GM23248 (cell line): ENCODE measurements around the gene MPDU1. TPM values are rescaled to one million over a fixed set of nuclear protein-coding genes. Genes with fewer than 3 reads are reported as not detected.
"Not testable (repeated sequence)": the region's sequence is repeated elsewhere in the genome, so short reads cannot be mapped to it uniquely, and the experiment has no call there.

Experiments used
- DNase-seq: peaks from one replicate; pipeline ENCODE4 v3.0.0-alpha.2; 2015
- H2AFZ ChIP-seq: fragments of 200-600 bp; sonication (generic); 2 replicates; pipeline ENCODE4 v1.6.1; 2016; ENCODE audit warnings: antibody characterized with exemption
- H3F3A ChIP-seq: fragments of 200-600 bp; sonication (generic); 2 replicates; pipeline ENCODE4 v1.6.1; 2016; ENCODE audit warnings: mild to moderate bottlenecking, antibody characterized with exemption, mixed run types; ENCODE audit not compliant: insufficient read depth
- H3K27ac ChIP-seq: fragments of 200-600 bp; sonication (generic); 2 replicates; pipeline ENCODE4 v1.5.1; 2016; ENCODE audit warnings: mild to moderate bottlenecking
- H3K27me3 ChIP-seq: fragments of 200-600 bp; sonication (generic); replicated peaks from 2 replicates; pipeline ENCODE4 v1.6.1; 2016; ENCODE audit warnings: mild to moderate bottlenecking; ENCODE audit not compliant: insufficient read depth
- H3K36me3 ChIP-seq: fragments of 200-600 bp; sonication (generic); 2 replicates; pipeline ENCODE4 v1.6.1; 2016; ENCODE audit warnings: low read depth, mild to moderate bottlenecking
- H3K4me1 ChIP-seq: fragments of 200-600 bp; sonication (generic); 2 replicates; pipeline ENCODE4 v1.6.1; 2016; ENCODE audit warnings: mild to moderate bottlenecking; ENCODE audit not compliant: insufficient read depth
- H3K4me2 ChIP-seq: fragments of 200-600 bp; sonication (generic); one replicate; pipeline ENCODE4 v1.6.1; 2016; ENCODE audit warnings: mild to moderate bottlenecking; ENCODE audit not compliant: unreplicated experiment
- H3K4me3 ChIP-seq: fragments of 200-600 bp; sonication (generic); 2 replicates; pipeline ENCODE4 v1.5.1; 2016; ENCODE audit warnings: mild to moderate bottlenecking
- H3K79me2 ChIP-seq: fragments of 200-600 bp; sonication (generic); 2 replicates; pipeline ENCODE4 v1.6.1; 2016; ENCODE audit warnings: mild to moderate bottlenecking; ENCODE audit not compliant: insufficient read depth
- H3K9ac ChIP-seq: fragments of 200-600 bp; sonication (generic); 2 replicates; pipeline ENCODE4 v1.6.1; 2016; ENCODE audit warnings: mild to moderate bottlenecking
- H3K9me2 ChIP-seq: fragments of 200-600 bp; sonication (generic); 2 replicates; pipeline ENCODE4 v1.6.1; 2016; ENCODE audit warnings: mixed run types, mild to moderate bottlenecking, moderate library complexity; ENCODE audit not compliant: insufficient read depth
- H3K9me3 ChIP-seq: fragments of 200-600 bp; sonication (generic); one replicate; pipeline ENCODE4 v1.6.1; 2017; ENCODE audit warnings: low read depth
- H4K20me1 ChIP-seq: fragments of 200-600 bp; sonication (generic); 2 replicates; pipeline ENCODE4 v1.6.0; 2016; ENCODE audit not compliant: insufficient read depth
- EZH2 ChIP-seq: fragments of 200-600 bp; sonication (generic); IDR thresholded peaks from 2 replicates; pipeline ENCODE4 v1.6.1; 2018; ENCODE audit warnings: antibody characterized with exemption, mild to moderate bottlenecking; ENCODE audit not compliant: insufficient read depth, poor library complexity, severe bottlenecking
- EZH2phosphoT487 ChIP-seq: fragments of 200-600 bp; sonication (generic); IDR thresholded peaks from 2 replicates; pipeline ENCODE4 v1.6.1; 2018; ENCODE audit warnings: antibody characterized with exemption, moderate library complexity, mild to moderate bottlenecking, low read depth; ENCODE audit not compliant: insufficient read depth
- WGBS, 2 experiments: methylation state at CpG; one replicate each; pipeline ENCODE4 v1.1.6; 2015 to 2017; ENCODE audit warnings: low lambda C conversion rate in 2 of 2, low coverage in 1 of 2; ENCODE audit errors: missing lambda C conversion rate in 2 of 2; 5-methylcytosine and 5-hydroxymethylcytosine counted together
- in situ Hi-C: fragments of 300-500 bp; cut with MboI; formaldehyde crosslinking; loops from 2 replicates; pipeline ENCODE4 v1.15.0; 2020
- polyA plus RNA-seq: library from polyadenylated mRNA; unstranded; fragments of >200 nt; fragmentation: Nextera tagmentation; extraction: Ambion mirVana; gene quantifications from 2 replicates; pipeline ENCODE4 v1.2.1, GENCODE V29; 2016
- total RNA-seq: library from RNA; depleted of rRNA; stranded (reverse); fragments of >200 nt; shearing (Covaris generic); gene quantifications from 2 replicates; pipeline ENCODE4 v1.2.3, GENCODE V29; 2014

Gene MPDU1
- total and polyA plus RNA-seq, 2 experiments from 2014 or later: 65.9 to 195 TPM

DNA sequence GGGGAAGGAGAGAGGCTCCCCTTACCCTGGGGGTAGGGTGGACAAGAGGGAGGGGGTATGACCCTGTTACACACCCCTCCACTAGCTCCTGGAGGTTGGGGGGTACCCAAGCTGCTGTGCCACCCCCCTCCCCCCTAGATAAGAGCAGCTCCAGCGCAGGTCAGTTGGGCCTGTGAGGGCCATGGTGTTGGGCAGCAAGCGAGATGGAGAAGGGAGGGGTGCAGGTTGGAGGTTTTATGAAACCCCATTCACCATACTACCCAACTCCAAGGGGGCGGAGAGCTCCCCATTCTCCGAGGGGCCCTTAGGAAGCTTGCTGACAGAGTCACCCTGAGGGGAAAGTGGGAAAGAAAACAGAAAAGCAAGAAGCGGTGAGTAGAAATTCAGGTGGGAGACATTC, 7.9 kb downstream of the MPDU1 start:
- TF ChIP-seq EZH2phosphoT487 (no peak), EZH2 (no peak)
- no peak overlapping the region for H3K4me3 ChIP-seq
- peaks cover 38% of the 10 kb centered on the region for H3F3A ChIP-seq
- H3K9ac ChIP-seq: no peak overlapping the region
- H3K4me1 ChIP-seq: peaks cover 34% of the 10 kb centered on the region
- no peak overlapping the region for H3K27ac ChIP-seq
- no peaks in the 10 kb centered on the region for H3K9me3 ChIP-seq
- H3K36me3 ChIP-seq: peaks cover 42% of the 10 kb centered on the region
- WGBS, 2 experiments: 88% methylated on average over 5 of the region's 5 CpGs
- H2AFZ ChIP-seq: no peak overlapping the region
- no peaks in the 10 kb centered on the region for H3K9me2 ChIP-seq
- no peak for DNase-seq
- H3K27me3 ChIP-seq: no peaks in the 10 kb centered on the region
- in situ Hi-C loops: no loop called here
- no peaks in the 10 kb centered on the region; the same call in 1 of the 2 replicates for H3K79me2 ChIP-seq
- H4K20me1 ChIP-seq: no peaks in the 10 kb centered on the region
- H3K4me2 ChIP-seq: no peak overlapping the region

DNA sequence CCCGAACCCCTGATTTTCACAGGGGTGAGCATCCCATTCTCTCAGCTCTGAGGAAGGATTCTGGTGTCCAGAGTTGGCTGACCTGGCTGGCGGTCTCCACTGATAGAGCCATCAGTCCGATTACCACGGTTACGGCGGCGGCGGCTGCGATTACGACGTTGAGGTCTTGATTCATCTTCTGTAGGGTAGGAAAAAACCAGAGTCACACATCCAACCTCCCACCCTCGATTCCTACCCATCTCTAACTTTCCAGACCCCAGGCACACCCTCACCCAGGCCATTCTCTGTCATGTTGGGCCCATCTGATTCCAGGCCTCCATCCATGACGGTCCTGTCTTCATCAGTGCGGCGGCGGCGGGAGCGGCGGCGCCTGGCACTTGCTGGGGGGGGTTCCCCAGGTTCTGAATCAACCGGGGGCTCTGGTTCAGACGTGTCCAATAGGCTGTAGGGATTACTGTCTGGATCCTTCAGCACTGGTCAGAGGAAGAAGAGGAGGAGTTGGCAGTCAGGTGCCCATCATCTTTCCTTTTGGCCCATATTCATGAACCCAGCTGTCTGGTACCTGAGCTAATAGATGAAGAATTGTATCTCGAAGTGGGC, 8.9 kb downstream of the MPDU1 start:
- Histone ChIP-seq H3K9me3 (no peaks in the 10 kb centered on the region), H3K9ac (no peak overlapping the region), H4K20me1 (no peaks in the 10 kb centered on the region), H3K79me2 (no peaks in the 10 kb centered on the region; the same call in none of the 2 replicates), H2AFZ (no peak overlapping the region), H3K36me3 (peaks cover 50% of the 10 kb centered on the region), H3K4me2 (no peak overlapping the region), H3F3A (peaks cover 31% of the 10 kb centered on the region), H3K4me1 (peaks cover 28% of the 10 kb centered on the region), H3K27me3 (no peaks in the 10 kb centered on the region), H3K9me2 (no peaks in the 10 kb centered on the region), H3K4me3 (no peak overlapping the region), H3K27ac (no peak overlapping the region)
- in situ Hi-C loops: no loop called here
- WGBS, 2 experiments: 90 to 91% methylated on average over 22 to 23 of the region's 23 CpGs
- TF ChIP-seq EZH2phosphoT487 (no peak), EZH2 (no peak)
- no peak for DNase-seq

DNA sequence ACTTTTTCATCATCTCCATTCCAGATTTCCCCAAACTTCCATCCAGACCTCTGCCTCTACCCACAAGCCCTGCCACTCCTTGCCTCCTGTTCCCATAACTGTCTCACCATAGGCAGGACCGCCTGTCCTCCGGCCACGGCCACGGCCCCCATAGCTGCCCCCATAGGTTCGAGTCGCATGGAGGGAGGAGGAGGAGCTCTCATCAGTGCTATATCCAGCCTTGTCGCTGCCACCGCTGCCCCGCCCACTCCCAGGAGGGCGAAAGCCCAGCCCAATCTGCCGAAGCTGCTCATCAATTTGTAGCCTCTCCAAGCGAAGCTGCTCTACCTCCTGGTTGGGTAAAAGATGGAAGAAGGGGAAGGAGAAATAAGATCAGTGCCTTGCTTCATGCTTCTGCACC, 9.6 kb downstream of the MPDU1 start:
- Histone ChIP-seq H3K4me2 (no peak overlapping the region), H3K9ac (no peak overlapping the region), H3K4me1 (peaks cover 20% of the 10 kb centered on the region), H3F3A (peaks cover 23% of the 10 kb centered on the region), H2AFZ (no peak overlapping the region), H4K20me1 (no peaks in the 10 kb centered on the region), H3K27ac (no peak overlapping the region), H3K27me3 (no peaks in the 10 kb centered on the region), H3K79me2 (no peaks in the 10 kb centered on the region; the same call in none of the 2 replicates), H3K36me3 (peaks cover 53% of the 10 kb centered on the region), H3K9me2 (no peaks in the 10 kb centered on the region), H3K4me3 (no peak overlapping the region), H3K9me3 (no peaks in the 10 kb centered on the region)
- in situ Hi-C loops: no loop called here
- TF ChIP-seq EZH2phosphoT487 (no peak), EZH2 (no peak)
- DNase-seq: no peak
- 77 to 78% methylated on average over 12 of the region's 12 CpGs for WGBS, 2 experiments

DNA sequence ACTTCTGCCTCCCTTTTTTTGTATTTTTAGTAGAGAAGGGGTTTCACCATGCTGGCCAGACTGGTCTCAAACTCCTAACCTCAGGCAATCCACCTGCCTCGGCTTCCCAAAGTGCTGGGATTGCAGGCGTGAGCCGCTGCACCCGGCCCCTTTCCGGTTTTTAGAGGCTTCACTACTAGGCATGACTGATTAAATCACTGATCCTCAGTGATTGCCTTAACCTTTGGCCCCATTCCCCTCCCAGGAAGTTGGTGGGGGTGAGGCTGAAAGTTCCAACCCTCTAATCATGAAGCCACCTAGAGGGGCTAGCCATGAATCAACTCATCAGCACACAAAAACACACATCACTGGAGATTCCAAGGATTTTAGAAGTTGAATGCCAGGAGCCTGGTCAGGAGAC, 13.9 kb downstream of the MPDU1 start:
- H3K4me3 ChIP-seq, H2AFZ ChIP-seq, H3K4me2 ChIP-seq, H3K27ac ChIP-seq, H4K20me1 ChIP-seq, DNase-seq, H3K9me3 ChIP-seq, H3K27me3 ChIP-seq, in situ Hi-C loops, H3K9ac ChIP-seq, H3K4me1 ChIP-seq, H3K9me2 ChIP-seq: not testable (repeated sequence)
- Histone ChIP-seq H3F3A (peaks cover 15% of the 10 kb centered on the region), H3K36me3 (peaks cover 74% of the 10 kb centered on the region), H3K79me2 (peaks cover 11% of the 10 kb centered on the region)
- 97 to 98% methylated on average over 5 of the region's 5 CpGs for whole genome bisulfite sequencing, 2 experiments

DNA sequence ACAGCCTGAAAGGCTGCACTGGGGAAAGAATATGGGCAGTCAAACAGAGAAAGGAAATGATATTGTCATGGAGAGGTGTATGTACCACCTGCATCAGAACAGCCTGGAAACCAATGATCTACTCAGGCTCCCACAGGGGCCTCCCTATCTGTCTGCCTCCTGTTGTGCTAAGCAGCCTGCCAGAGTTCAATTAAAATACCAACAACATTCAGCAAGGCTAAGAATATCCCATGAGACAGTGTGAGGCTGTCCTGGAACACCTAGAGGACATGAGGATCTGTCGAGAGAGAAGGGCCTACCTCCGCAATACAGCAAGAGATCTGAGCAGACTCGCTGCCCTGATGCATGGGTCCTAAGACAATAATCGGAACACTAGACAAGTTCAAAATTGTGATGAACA, 22.6 kb downstream of the MPDU1 start:
- no peak overlapping the region for H3K4me2 ChIP-seq
- H3F3A ChIP-seq: no peaks in the 10 kb centered on the region
- WGBS, 2 experiments: 98 to 99% methylated on average over 4 of the region's 4 CpGs
- in situ Hi-C loops: no loop called here
- H3K4me1 ChIP-seq: peaks cover under 1% of the 10 kb centered on the region; the same call in 1 of the 2 replicates
- no peaks in the 10 kb centered on the region for H3K9me2 ChIP-seq
- H3K79me2 ChIP-seq: peaks cover 63% of the 10 kb centered on the region
- peaks cover 26% of the 10 kb centered on the region; the same call in 1 of the 2 replicates for H3K36me3 ChIP-seq
- H3K4me3 ChIP-seq: no peak overlapping the region
- no peak for DNase-seq
- no peaks in the 10 kb centered on the region; the same call in 1 of the 2 replicates for H4K20me1 ChIP-seq
- no peaks in the 10 kb centered on the region for H3K27me3 ChIP-seq
- no peak overlapping the region for H3K9ac ChIP-seq
- no peak for TF ChIP-seq EZH2phosphoT487
- no peak for TF ChIP-seq EZH2
- H3K27ac ChIP-seq: no peak overlapping the region
- H2AFZ ChIP-seq: no peak overlapping the region
- no peaks in the 10 kb centered on the region for H3K9me3 ChIP-seq
